ENCODE results near the gene RAB31.

The RAB31 gene

DNA sequence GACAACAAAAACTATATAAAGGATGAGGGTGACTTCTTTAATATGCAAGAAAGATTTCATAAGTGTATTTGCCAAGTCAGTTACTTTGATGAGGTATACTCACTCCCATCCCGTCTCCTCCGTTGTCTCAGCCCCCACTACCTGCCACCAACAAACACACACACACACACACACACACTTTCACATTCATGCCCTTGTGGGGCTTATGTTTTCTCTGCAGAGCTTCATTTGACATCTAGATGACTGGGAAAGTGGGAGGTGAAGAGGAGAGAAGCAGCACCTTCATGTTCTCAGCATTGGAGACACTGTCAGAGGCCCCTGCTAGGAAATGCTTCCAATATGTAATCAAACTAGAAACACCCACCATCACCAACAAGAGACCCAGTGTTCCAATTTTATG is 155.2 kb downstream of the RAB31 start:
- H3K27ac ChIP-seq: no peak overlapping the region
- H3K36me3 ChIP-seq: no peaks in the 10 kb centered on the region
- H4K20me1 ChIP-seq: no peaks in the 10 kb centered on the region
- no peaks in the 10 kb centered on the region for H3K27me3 ChIP-seq
- TF ChIP-seq Cebpa-rat (IDR thresholded peaks at IDR 0.05): no peak
- H3K4me3 ChIP-seq: no peak overlapping the region
- H3K9ac ChIP-seq: no peak overlapping the region
- peaks cover 7% of the 10 kb centered on the region for H3K4me1 ChIP-seq
- no peak overlapping the region for H3K4me2 ChIP-seq
- peaks cover 25% of the 10 kb centered on the region for H3K9me3 ChIP-seq

GRCh38 chr18:9865764-9866490 is 157.8 kb downstream of the RAB31 start:
- H3K9ac ChIP-seq: no peak overlapping the region
- H4K20me1 ChIP-seq: no peaks in the 10 kb centered on the region
- peaks cover 25% of the 10 kb centered on the region for H3K9me3 ChIP-seq
- no peaks in the 10 kb centered on the region for H3K27me3 ChIP-seq
- H3K27ac ChIP-seq: no peak overlapping the region
- no peak for TF ChIP-seq Cebpa-rat (IDR thresholded peaks at IDR 0.05)
- H3K4me3 ChIP-seq: no peak overlapping the region
- H3K36me3 ChIP-seq: no peaks in the 10 kb centered on the region
- H3K4me2 ChIP-seq: no peak overlapping the region
- H3K4me1 ChIP-seq: peaks cover 7% of the 10 kb centered on the region

DNA sequence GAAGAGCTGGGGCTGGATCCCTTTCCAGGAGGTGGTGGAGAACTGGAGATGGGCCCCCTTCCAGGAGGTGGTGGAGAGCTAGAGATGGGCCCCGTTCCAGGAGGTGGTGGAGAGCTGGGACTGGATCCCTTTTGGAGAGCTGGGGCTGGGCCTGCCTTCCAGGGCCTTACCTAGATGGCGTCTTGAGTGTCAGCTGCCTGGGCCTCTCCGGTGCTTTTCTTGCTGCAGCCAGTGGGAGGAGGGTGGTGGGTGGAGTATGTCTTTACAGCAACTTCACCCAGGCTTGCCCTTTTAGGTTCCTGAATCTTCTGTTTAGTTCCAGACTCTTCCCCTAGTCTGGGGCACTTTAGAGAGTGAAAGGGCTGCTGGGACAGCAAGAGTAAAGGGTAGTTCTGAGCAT is 158.5 kb downstream of the RAB31 start:
- no peak for TF ChIP-seq Cebpa-rat (IDR thresholded peaks at IDR 0.05)
- H3K27me3 ChIP-seq: no peaks in the 10 kb centered on the region
- no peak overlapping the region for H3K4me3 ChIP-seq
- no peaks in the 10 kb centered on the region for H4K20me1 ChIP-seq
- H3K9ac ChIP-seq: no peak overlapping the region
- peaks cover 25% of the 10 kb centered on the region for H3K9me3 ChIP-seq
- H3K4me2 ChIP-seq: no peak overlapping the region
- no peak overlapping the region for H3K27ac ChIP-seq
- no peaks in the 10 kb centered on the region for H3K36me3 ChIP-seq
- H3K4me1 ChIP-seq: peaks cover 7% of the 10 kb centered on the region

GRCh38 chr18:9867071-9867594 is 159.0 kb downstream of the RAB31 start:
- no peak overlapping the region for H3K4me3 ChIP-seq

DNA sequence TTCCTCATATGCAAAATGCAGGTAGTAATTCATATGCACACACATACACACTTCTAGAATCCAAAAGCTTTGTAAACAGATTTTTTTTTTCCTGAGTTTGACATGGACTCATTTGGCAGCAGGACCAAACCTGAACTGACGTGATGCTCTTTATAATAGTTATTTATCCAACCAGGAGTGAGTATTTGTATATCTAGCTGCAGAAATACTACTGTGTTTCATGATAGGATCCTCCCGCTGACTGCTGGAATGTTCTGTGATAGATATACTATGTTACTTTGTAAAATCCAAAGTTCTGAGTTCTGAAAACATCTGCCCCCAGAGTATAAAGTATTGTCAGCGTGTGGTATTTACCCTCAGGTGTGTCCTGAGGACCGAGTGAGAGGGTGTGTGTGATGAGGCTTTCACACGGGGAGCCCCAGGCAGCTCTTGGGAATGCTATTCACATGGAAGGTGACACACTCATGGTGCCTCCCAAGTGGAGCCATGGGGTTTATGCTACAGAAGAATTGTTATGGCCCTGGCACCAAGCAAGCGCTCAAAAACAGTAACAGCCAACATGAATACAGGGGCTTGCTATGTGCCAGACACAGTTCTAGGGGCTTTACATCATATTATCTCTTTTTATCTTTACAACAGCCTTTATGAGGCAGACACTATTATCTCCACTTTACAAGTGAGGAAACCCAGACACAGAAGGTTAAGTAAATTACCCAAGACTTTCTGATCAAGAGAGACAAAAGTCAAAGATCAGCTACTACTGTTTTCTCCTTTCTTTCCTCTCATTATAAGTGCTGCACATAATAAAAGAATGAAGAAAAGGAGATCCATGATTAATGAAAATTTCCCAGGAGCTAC is 161.0 kb downstream of the RAB31 start:
- H3K9me3 ChIP-seq: peaks cover 25% of the 10 kb centered on the region
- no peak overlapping the region for H3K9ac ChIP-seq
- no peak overlapping the region for H3K4me3 ChIP-seq
- no peaks in the 10 kb centered on the region for H3K36me3 ChIP-seq
- no peak overlapping the region for H3K4me2 ChIP-seq
- no peaks in the 10 kb centered on the region for H3K4me1 ChIP-seq
- no peaks in the 10 kb centered on the region for H3K27me3 ChIP-seq
- no peak for TF ChIP-seq Cebpa-rat (IDR thresholded peaks at IDR 0.05)
- H3K27ac ChIP-seq: no peak overlapping the region
- H4K20me1 ChIP-seq: no peaks in the 10 kb centered on the region

More at GRCh38 chr18:9867071-9867594, 159.0 kb downstream of the RAB31 start:
- Histone ChIP-seq H3K4me1 (peaks cover 7% of the 10 kb centered on the region), H3K4me2 (no peak overlapping the region), H3K27ac (no peak overlapping the region), H3K9me3 (peaks cover 25% of the 10 kb centered on the region), H3K9ac (no peak overlapping the region), H4K20me1 (no peaks in the 10 kb centered on the region), H3K27me3 (no peaks in the 10 kb centered on the region), H3K36me3 (no peaks in the 10 kb centered on the region)
- TF ChIP-seq Cebpa-rat (IDR thresholded peaks at IDR 0.05): no peak

DNA sequence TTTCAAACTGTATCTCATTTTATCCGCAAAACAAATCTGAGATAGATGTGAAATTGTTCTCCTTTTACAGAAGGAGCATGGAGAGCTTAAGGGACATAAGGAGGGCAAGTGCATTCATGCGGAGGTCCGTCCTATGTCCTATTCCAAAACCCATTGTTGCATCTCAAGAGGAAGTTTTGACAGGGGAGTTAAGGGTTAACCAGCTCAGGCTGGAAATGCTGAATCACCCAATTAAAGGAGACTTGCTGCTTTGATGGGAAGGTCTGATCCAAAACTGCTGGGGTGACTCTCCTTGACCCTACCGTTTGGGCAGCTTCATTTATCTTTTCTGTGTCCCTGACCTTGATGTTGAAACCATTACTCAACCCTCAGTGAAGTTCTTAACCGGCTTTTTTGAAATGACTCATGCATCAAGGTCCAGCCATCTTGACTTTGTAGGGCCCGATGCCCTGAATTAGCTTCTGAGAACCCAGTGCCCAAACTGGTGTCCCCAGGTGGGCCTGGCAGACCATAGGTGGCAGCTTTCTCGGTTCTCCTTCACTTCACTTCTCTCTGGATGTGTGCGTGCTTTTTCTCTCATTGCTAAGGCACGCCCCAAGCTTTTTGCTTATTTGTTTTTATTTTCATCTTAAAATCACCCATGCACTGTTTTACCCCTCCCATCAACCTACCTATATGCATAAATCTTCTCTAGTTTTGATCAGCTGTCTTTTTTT is 161.8 kb downstream of the RAB31 start:
- no peak overlapping the region for H3K9ac ChIP-seq

DNA sequence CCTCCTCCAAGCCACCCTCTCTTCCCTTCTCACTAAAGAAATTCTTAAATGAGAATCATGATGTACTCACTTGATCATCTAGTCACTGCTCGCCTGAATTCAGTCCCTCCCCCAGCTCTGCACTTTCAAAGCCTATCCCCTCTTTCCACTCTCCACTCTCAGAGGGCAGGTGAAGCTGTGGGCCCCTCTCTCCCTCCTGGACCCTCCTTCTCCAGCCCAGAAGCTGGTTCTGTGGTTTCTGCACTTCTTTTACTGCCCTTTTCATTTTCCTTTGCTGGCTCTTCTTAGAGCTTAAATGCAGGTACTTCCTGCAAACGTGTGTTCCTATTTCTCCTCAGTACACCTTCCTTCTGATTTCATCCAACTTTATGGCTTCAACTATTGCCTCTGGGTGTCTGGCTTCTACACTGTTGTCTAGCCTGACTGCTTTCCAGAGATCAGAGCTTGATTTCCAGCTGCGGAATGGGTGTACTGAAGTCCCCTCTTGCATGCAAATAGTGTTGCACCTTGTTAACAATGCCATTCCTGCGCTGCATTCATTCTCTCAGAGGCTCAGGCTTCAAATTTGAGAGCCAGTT is 162.4 kb downstream of the RAB31 start:
- Histone ChIP-seq H3K4me3 (no peak overlapping the region), H3K27me3 (no peaks in the 10 kb centered on the region), H4K20me1 (no peaks in the 10 kb centered on the region), H3K9ac (no peak overlapping the region), H3K36me3 (no peaks in the 10 kb centered on the region), H3K27ac (no peak overlapping the region), H3K4me1 (no peaks in the 10 kb centered on the region), H3K9me3 (peaks cover 16% of the 10 kb centered on the region), H3K4me2 (no peak overlapping the region)
- no peak for TF ChIP-seq Cebpa-rat (IDR thresholded peaks at IDR 0.05)

More for the DNA sequence above, 161.8 kb downstream of the RAB31 start:
- Histone ChIP-seq H3K27ac (no peak overlapping the region), H3K27me3 (no peaks in the 10 kb centered on the region), H3K36me3 (no peaks in the 10 kb centered on the region), H3K9me3 (peaks cover 23% of the 10 kb centered on the region), H3K4me3 (no peak overlapping the region), H4K20me1 (no peaks in the 10 kb centered on the region), H3K4me2 (no peak overlapping the region), H3K4me1 (no peaks in the 10 kb centered on the region)
- no peak for TF ChIP-seq Cebpa-rat (IDR thresholded peaks at IDR 0.05)

DNA sequence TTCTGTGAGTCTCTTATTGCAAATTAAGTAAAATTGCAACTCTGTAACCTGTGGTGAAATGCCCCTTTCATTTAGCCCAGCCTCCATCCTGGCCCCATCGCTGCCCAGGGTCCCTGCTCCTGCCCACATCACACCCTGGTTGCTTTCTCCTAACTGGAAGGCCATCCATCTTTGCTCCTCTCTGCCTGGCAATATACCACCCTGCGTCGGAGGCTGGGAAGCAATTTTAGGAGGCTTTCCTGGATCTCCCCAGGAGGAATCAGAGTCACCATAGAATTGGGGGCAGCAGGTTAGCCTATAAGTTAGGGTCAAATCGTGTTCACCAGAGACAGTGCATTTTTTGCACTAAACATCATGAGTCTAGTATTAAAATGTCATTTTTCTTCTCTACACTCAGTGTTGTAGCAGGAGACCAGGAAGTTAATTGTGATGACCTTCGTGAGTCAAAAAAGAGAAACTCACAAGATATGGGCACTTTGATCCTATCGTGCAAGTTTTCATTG is 163.2 kb downstream of the RAB31 start:
- no peaks in the 10 kb centered on the region for H3K4me1 ChIP-seq

GRCh38 chr18:9872823-9873222 is 164.7 kb downstream of the RAB31 start:
- H3K4me3 ChIP-seq: no peak overlapping the region
- H3K9ac ChIP-seq: no peak overlapping the region
- no peaks in the 10 kb centered on the region for H3K27me3 ChIP-seq
- H3K36me3 ChIP-seq: no peaks in the 10 kb centered on the region
- H3K4me2 ChIP-seq: no peak overlapping the region
- H4K20me1 ChIP-seq: no peaks in the 10 kb centered on the region
- no peak for TF ChIP-seq Cebpa-rat (IDR thresholded peaks at IDR 0.05)
- H3K27ac ChIP-seq: no peak overlapping the region
- H3K9me3 ChIP-seq: peaks cover 2% of the 10 kb centered on the region; the same call in 1 of the 2 replicates
- no peaks in the 10 kb centered on the region for H3K4me1 ChIP-seq

More for the DNA sequence above, 163.2 kb downstream of the RAB31 start:
- no peak overlapping the region for H3K4me2 ChIP-seq
- H3K36me3 ChIP-seq: no peaks in the 10 kb centered on the region
- no peak overlapping the region for H3K4me3 ChIP-seq
- no peak overlapping the region for H3K27ac ChIP-seq
- no peaks in the 10 kb centered on the region for H3K27me3 ChIP-seq
- H4K20me1 ChIP-seq: no peaks in the 10 kb centered on the region
- H3K9me3 ChIP-seq: peaks cover 8% of the 10 kb centered on the region
- H3K9ac ChIP-seq: no peak overlapping the region
- TF ChIP-seq Cebpa-rat (IDR thresholded peaks at IDR 0.05): no peak
